ENCODE results near the gene PHC3. TPM values are rescaled to one million over a fixed set of nuclear protein-coding genes. Genes with fewer than 3 reads are reported as not detected.

PHC3 gene
- total RNA-seq, 1 experiment from 2014 or later, result 55.4 TPM

- Histone ChIP-seq H3K36me3 (ENCODE audit: insufficient read depth, low read length, poor library complexity, severe bottlenecking) (no peaks in the 10 kb centered on the region), H3K4me3 (ENCODE audit: low read depth, low read length, poor library complexity, severe bottlenecking) (no peak overlapping the region), H3K9me3 (ENCODE audit: low read depth, low read length, poor library complexity, severe bottlenecking) (no peaks in the 10 kb centered on the region), H3K4me1 (ENCODE audit: insufficient read depth, low read length, poor library complexity, severe bottlenecking) (no peaks in the 10 kb centered on the region), H3K27me3 (replicated peaks; ENCODE audit: insufficient read depth, low read depth, low read length, poor library complexity) (no peaks in the 10 kb centered on the region), H3K27ac (ENCODE audit: low read depth, low read length, poor library complexity, severe bottlenecking) (no peak overlapping the region)
- ChIA-PET POLR2A (ENCODE audit: low non-redundant PET) (interaction anchor here (0.7 kb wide), 1 partner anchor 19 kb away, joined by 8 read pairs; no protein-coding TSS in a partner anchor), CTCF (interaction anchor here (0.6 kb wide), 1 partner anchor 611 kb away, joined by 3 read pairs; no protein-coding TSS in a partner anchor)
- TF ChIP-seq CTCF (conservative IDR thresholded peaks at IDR 0.05; ENCODE audit: low read depth, low read length) (no peak), EZH2 (IDR thresholded peaks at IDR 0.05; ENCODE audit: borderline replicate concordance, low read depth, low read length, poor library complexity, severe bottlenecking) (no peak)
- BruUV-seq (replicated peaks), result no TSS peak
- intact Hi-C loops (cut with micrococcal nuclease; ENCODE audit: unreplicated experiment), result loop anchor here (10.0 kb wide), 1 partner anchor 288 kb away; the partner anchor contains the start of genes ACTRT3 and TERC
- no peak for DNase-seq (ENCODE audit: low spot score)
These were observed 129.1 kb downstream of the PHC3 start for GRCh38 chr3:170052398-170052797.

GRCh38 chr3:170050753-170051152 is 130.8 kb downstream of the PHC3 start:
- H3K9me3 ChIP-seq (ENCODE audit: low read depth, low read length, poor library complexity, severe bottlenecking), result no peaks in the 10 kb centered on the region
- TF ChIP-seq EZH2 (IDR thresholded peaks at IDR 0.05; ENCODE audit: borderline replicate concordance, low read depth, low read length, poor library complexity, severe bottlenecking) (no peak), CTCF (conservative IDR thresholded peaks at IDR 0.05; ENCODE audit: low read depth, low read length) (no peak)
- DNase-seq (ENCODE audit: low spot score), result no peak
- no TSS peak for BruUV-seq (replicated peaks)
- H3K27ac ChIP-seq (ENCODE audit: low read depth, low read length, poor library complexity, severe bottlenecking), result no peak overlapping the region
- no peaks in the 10 kb centered on the region for H3K4me1 ChIP-seq (ENCODE audit: insufficient read depth, low read length, poor library complexity, severe bottlenecking)
- ChIA-PET CTCF (no interaction called here), POLR2A (ENCODE audit: low non-redundant PET) (no interaction called here)
- no peaks in the 10 kb centered on the region for H3K36me3 ChIP-seq (ENCODE audit: insufficient read depth, low read length, poor library complexity, severe bottlenecking)
- intact Hi-C loops (cut with micrococcal nuclease; ENCODE audit: unreplicated experiment), result loop anchor here (10.0 kb wide), 1 partner anchor 286 kb away; the partner anchor contains the start of genes ACTRT3 and TERC
- H3K27me3 ChIP-seq (replicated peaks; ENCODE audit: insufficient read depth, low read depth, low read length, poor library complexity), result no peaks in the 10 kb centered on the region
- H3K4me3 ChIP-seq (ENCODE audit: low read depth, low read length, poor library complexity, severe bottlenecking), result no peak overlapping the region

- Histone ChIP-seq H3K36me3 (ENCODE audit: insufficient read depth, low read length, poor library complexity, severe bottlenecking) (no peaks in the 10 kb centered on the region), H3K27me3 (replicated peaks; ENCODE audit: insufficient read depth, low read depth, low read length, poor library complexity) (no peaks in the 10 kb centered on the region), H3K4me3 (ENCODE audit: low read depth, low read length, poor library complexity, severe bottlenecking) (no peak overlapping the region), H3K27ac (ENCODE audit: low read depth, low read length, poor library complexity, severe bottlenecking) (no peak overlapping the region), H3K9me3 (ENCODE audit: low read depth, low read length, poor library complexity, severe bottlenecking) (no peaks in the 10 kb centered on the region), H3K4me1 (ENCODE audit: insufficient read depth, low read length, poor library complexity, severe bottlenecking) (no peaks in the 10 kb centered on the region)
- DNase-seq (ENCODE audit: low spot score), result no peak
- ChIA-PET CTCF (no interaction called here), POLR2A (ENCODE audit: low non-redundant PET) (no interaction called here)
- BruUV-seq (replicated peaks), result no TSS peak
- no peak for TF ChIP-seq CTCF (conservative IDR thresholded peaks at IDR 0.05; ENCODE audit: low read depth, low read length)
- intact Hi-C loops (cut with micrococcal nuclease; ENCODE audit: unreplicated experiment), result loop anchor here (10.0 kb wide), 1 partner anchor 185 kb away; the partner anchor contains the start of gene LRRC31
These were observed 132.2 kb downstream of the PHC3 start for GRCh38 chr3:170049146-170050000.
